Measurements from ENCODE around the gene CDH4. TPM values are rescaled to one million over a fixed set of nuclear protein-coding genes. Genes with fewer than 3 reads are reported as not detected.
"Not testable (repeated sequence)": the region's sequence is repeated elsewhere in the genome, so short reads cannot be mapped to it uniquely, and the experiment has no call there.

CDH4 gene
- total and polyA plus RNA-seq, 11 donors, result 0.04 to 0.54 (median 0.08) TPM; not detected in 1

DNA sequence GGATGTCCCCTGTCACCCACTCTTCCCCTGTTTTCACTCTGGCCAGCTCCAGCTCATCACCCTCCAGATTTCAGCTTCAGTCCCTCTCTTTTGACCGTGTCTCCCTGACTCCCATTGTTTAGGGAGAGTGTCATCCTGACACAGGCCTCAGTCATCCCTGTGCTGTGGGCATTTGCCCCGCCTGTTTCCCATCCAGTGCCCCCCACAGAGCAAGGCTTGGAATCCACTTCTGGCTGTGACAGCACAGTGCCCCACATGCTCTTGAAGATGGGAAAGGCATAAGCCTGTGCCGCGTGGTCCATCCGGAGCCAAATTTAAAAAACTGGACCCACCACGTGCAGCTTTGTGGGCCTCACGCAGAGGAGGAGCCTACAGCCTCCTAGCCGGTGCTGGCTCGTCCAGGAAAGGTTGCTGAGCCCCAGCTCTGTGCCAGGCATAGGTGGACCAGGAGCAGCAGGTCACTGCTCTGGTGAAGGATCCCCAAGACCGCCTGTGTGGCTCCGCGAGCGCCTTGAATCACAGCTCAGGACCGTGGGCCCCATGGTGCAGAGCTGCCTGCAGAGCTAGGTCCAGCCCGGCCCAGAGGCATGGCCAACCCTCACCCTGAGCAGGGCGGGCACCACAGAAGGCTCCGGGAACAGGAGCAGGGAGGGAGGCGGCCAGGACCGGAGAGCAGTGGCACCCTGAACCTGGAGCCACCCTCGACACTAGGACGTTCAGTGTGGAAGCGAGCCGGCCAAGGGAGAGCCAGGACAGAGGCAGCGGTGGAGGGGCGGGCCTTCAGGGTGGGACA lies 172.8 kb downstream of the CDH4 start:
- Histone ChIP-seq H3K27me3 (peaks cover 0 to 6% (median 0%) of the 10 kb centered on the region in 9 donors), H3K27ac (no peak overlapping the region), H3K4me3 (no peak overlapping the region), H3K36me3 (no peaks in the 10 kb centered on the region), H3K9me3 (no peaks in the 10 kb centered on the region), H3K4me1 (no peaks in the 10 kb centered on the region)
- intact Hi-C loops (cut with DNase I), result no loop called here
- DNase-seq (no peak), ATAC-seq (no peak)
- WGBS, 4 donors, result 86 to 94% (median 89%) methylated on average over 18 to 25 of the region's 25 CpGs
- TF ChIP-seq CTCF (IDR thresholded peaks at IDR 0.05) (no peak), POLR2A (IDR thresholded peaks at IDR 0.05) (no peak)

- H3K27ac ChIP-seq; H3K36me3 ChIP-seq; H3K4me3 ChIP-seq; intact Hi-C loops (cut with DNase I); H3K27me3 ChIP-seq; H3K4me1 ChIP-seq; H3K9me3 ChIP-seq; DNase-seq; ATAC-seq: not testable (repeated sequence)
- WGBS, 4 donors, result 87 to 91% (median 89%) methylated on average over 17 to 18 of the region's 18 CpGs
Measured at GRCh38 chr20:61425541-61425991, 173.5 kb downstream of the CDH4 start.

- Histone ChIP-seq H3K27me3 (peaks cover 0 to 4% (median 0%) of the 10 kb centered on the region in 9 donors), H3K27ac (no peak overlapping the region), H3K4me3 (no peak overlapping the region), H3K4me1 (no peaks in the 10 kb centered on the region), H3K36me3 (no peaks in the 10 kb centered on the region), H3K9me3 (no peaks in the 10 kb centered on the region)
- 81 to 86% (median 84%) methylated on average over 8 of the region's 8 CpGs for WGBS, 4 donors
- TF ChIP-seq CTCF (IDR thresholded peaks at IDR 0.05), result no peak
- TF ChIP-seq POLR2A (IDR thresholded peaks at IDR 0.05), result no peak
- intact Hi-C loops (cut with DNase I), result no loop called here
- ATAC-seq (no peak), DNase-seq (no peak)
Measured at GRCh38 chr20:61426352-61426751, 174.3 kb downstream of the CDH4 start.

GRCh38 chr20:61429458-61430227 lies 177.6 kb downstream of the CDH4 start:
- DNase-seq, result no peak
- Histone ChIP-seq H3K36me3 (no peaks in the 10 kb centered on the region), H3K4me1 (no peaks in the 10 kb centered on the region), H3K27me3 (peaks cover 0 to 14% (median 4%) of the 10 kb centered on the region in 9 donors), H3K27ac (no peak overlapping the region), H3K9me3 (no peaks in the 10 kb centered on the region), H3K4me3 (no peak overlapping the region)
- 78 to 89% (median 86%) methylated on average over 4 of the region's 4 CpGs for WGBS, 4 donors
- intact Hi-C loops (cut with DNase I), result no loop called here
- TF ChIP-seq POLR2A (IDR thresholded peaks at IDR 0.05) (no peak), CTCF (IDR thresholded peaks at IDR 0.05) (no peak)
- ATAC-seq, result no peak
